GM19043 (cell line): ENCODE measurements around the gene EFNA5.
"Not testable (repeated sequence)": the region's sequence is repeated elsewhere in the genome, so short reads cannot be mapped to it uniquely, and the experiment has no call there.

Source experiments
- ATAC-seq: cut with Tn5 transposase; IDR thresholded peaks from one replicate; pipeline ENCODE4 v1.9.1; 2021; ENCODE audit warnings: low read depth; ENCODE audit not compliant: unreplicated experiment

Gene EFNA5

GRCh38 chr5:107359033-107359915 is 311.5 kb downstream of the EFNA5 start:
- ATAC-seq, result no peak

GRCh38 chr5:107356891-107357290 is 313.8 kb downstream of the EFNA5 start:
- ATAC-seq, result no peak

- ATAC-seq, result no peak
These were observed 318.2 kb downstream of the EFNA5 start for GRCh38 chr5:107352576-107352975.

- not testable (repeated sequence) for ATAC-seq
These were observed 324.2 kb downstream of the EFNA5 start for GRCh38 chr5:107346580-107346979.

GRCh38 chr5:107342371-107342770 is 328.4 kb downstream of the EFNA5 start:
- no peak for ATAC-seq

- ATAC-seq, result no peak
These were observed 329.2 kb downstream of the EFNA5 start for GRCh38 chr5:107341376-107342084.

GRCh38 chr5:107340631-107341030 is 330.1 kb downstream of the EFNA5 start:
- ATAC-seq, result no peak

GRCh38 chr5:107338335-107338734 is 332.4 kb downstream of the EFNA5 start:
- ATAC-seq, result no peak

GRCh38 chr5:107337281-107337680 is 333.5 kb downstream of the EFNA5 start:
- ATAC-seq, result no peak

- ATAC-seq, result no peak
These were observed 338.9 kb downstream of the EFNA5 start for GRCh38 chr5:107331882-107332281.

- no peak for ATAC-seq
These were observed 339.4 kb downstream of the EFNA5 start for GRCh38 chr5:107331312-107331711.

- ATAC-seq, result no peak
These were observed 339.8 kb downstream of the EFNA5 start for GRCh38 chr5:107330903-107331302.

GRCh38 chr5:107329850-107330249 is 340.9 kb downstream of the EFNA5 start:
- no peak for ATAC-seq
